OCI-LY1 (cell line): Measurements from ENCODE around the gene BAD.

Experiments
- EZH2 ChIP-seq: fragments of 200-600 bp; sonication (generic), shearing (Covaris generic); IDR thresholded peaks from 2 replicates; pipeline ENCODE4 v1.8.0; 2017; ENCODE audit warnings: borderline replicate concordance, mixed run types, mild to moderate bottlenecking, antibody characterized with exemption, low read length, moderate library complexity, mixed read lengths
- TF ChIP-seq, protein P1 (sequence below): fragments of 200-600 bp; sonication (generic), shearing (Covaris generic); IDR thresholded peaks from 2 replicates; pipeline ENCODE4 v1.5.1; 2017; ENCODE audit warnings: mild to moderate bottlenecking, antibody characterized with exemption, low read length, moderate library complexity, mixed read lengths

DNA sequence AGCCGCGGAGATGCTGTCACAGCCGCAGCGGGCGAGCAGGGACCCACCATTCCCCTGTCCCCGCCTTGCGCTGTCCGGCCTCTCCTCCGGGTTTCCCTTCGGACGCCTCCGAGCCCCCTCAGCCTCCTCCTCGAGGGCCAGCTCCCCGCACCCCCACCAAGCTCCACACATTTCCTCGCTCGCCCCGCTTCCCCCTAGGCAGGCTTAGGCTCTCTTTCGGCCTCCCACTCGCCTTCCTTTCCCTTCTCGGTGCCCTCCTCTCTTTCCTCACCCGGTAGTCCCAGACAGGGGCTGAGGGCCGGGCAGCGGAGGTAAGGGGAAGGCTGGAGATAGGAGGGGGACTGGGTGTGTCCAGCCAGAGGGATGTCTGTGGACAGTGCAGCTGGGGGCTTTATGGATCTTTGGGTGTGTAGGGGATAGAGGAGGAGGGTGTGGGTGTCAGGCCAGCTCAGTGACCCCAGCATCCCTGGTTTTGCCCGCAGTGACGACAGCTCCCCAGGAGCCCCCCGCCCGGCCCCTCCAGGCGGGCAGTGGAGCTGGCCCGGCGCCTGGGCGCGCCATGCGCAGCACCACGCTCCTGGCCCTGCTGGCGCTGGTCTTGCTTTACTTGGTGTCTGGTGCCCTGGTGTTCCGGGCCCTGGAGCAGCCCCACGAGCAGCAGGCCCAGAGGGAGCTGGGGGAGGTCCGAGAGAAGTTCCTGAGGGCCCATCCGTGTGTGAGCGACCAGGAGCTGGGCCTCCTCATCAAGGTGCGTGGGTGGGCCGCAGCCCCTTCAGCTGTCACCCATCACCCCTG is 8.2 kb upstream of the BAD start:
- TF ChIP-seq, protein P1, sequence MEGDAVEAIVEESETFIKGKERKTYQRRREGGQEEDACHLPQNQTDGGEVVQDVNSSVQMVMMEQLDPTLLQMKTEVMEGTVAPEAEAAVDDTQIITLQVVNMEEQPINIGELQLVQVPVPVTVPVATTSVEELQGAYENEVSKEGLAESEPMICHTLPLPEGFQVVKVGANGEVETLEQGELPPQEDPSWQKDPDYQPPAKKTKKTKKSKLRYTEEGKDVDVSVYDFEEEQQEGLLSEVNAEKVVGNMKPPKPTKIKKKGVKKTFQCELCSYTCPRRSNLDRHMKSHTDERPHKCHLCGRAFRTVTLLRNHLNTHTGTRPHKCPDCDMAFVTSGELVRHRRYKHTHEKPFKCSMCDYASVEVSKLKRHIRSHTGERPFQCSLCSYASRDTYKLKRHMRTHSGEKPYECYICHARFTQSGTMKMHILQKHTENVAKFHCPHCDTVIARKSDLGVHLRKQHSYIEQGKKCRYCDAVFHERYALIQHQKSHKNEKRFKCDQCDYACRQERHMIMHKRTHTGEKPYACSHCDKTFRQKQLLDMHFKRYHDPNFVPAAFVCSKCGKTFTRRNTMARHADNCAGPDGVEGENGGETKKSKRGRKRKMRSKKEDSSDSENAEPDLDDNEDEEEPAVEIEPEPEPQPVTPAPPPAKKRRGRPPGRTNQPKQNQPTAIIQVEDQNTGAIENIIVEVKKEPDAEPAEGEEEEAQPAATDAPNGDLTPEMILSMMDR = no peak
- no peak for TF ChIP-seq EZH2
